ENCODE results near the gene KCNIP2. TPM values are rescaled to one million over a fixed set of nuclear protein-coding genes. Genes with fewer than 3 reads are reported as not detected.

The KCNIP2 gene
- 1 to 10 TPM; 4.2 to 4.5 TPM for total RNA-seq

GRCh38 chr10:101843032-101844021, at the start of gene KCNIP2:
TSS of gene KCNIP2 (minus strand) at chr10:101843800. CDS start at chr10:101843568, 232 bp downstream.

GRCh38 chr10:101818119-101818871, 25.3 kb downstream of the KCNIP2 start, which contains the start of gene OGA:
TSS of gene OGA (minus strand) at chr10:101818444. CDS start at chr10:101818022, 422 bp downstream.

DNA sequence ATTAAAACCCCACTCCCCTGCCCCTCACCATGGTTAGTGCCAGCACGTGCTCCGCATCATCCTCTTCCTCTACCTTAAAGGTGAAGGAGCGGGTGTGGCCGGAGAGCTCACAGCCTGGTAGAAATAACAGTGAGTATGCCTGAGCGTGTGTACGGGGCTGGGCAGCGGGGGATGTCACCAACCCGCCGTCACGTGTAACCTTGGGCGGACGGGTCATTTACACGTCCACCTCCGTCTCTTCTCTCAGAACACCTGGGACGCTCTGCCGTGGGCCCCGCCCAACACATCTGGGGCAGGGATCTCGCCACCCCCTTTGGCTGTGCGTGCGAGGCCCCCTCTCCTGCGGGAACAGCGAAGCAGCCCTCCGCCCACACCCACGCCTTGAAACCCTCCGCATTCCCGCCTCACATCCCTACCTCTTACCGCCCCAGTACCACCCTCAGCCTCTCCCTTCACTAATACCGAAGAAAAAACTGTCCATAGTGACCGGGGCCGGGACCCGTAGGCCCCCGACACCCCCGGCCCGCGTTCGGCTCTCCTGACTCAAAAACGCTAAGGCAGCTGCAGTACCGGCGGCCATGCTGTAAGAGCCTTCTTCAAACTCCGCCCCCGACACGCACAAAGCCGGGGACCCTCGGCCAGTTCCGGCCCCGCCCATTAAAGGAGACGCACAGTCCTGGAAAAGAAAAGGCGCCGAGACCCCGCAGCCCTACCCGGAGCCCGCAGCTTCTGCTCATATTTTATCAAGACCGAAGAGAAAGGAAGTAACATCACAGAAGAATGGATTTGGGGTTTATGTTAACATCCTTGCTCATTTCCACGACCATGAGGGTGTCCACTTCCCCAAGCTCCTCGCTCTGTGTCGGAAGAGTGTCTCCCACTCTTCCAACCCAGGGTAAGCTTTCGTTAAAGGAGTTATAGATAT, 60.5 kb downstream of the KCNIP2 start, which contains the start of gene NPM3:
Gene NPM3, minus strand, starts transcription at position 636 of the 925 bp plus-strand sequence. Its CDS starts 56 bp downstream, at position 580.

Other genes starting within 250 kb of the KCNIP2 start
- gene FBXW4, start 148.6 kb downstream of the KCNIP2 start, total RNA-seq, result 10 to 100 TPM; 46.1 to 46.3 TPM
- not detected for gene FGF8, start 67.7 kb downstream of the KCNIP2 start, total RNA-seq
- gene NPM3, start 60.4 kb downstream of the KCNIP2 start, total RNA-seq, result 10 to 100 TPM; 27.9 to 28.9 TPM
- 100 to 1,000 TPM; 146 to 156 TPM for gene OGA, start 25.4 kb downstream of the KCNIP2 start, total RNA-seq
- 10 to 100 TPM; 24.0 to 26.4 TPM for gene ARMH3, start 212.4 kb upstream of the KCNIP2 start, total RNA-seq
- gene HPS6, start 221.5 kb upstream of the KCNIP2 start, total RNA-seq, result 10 to 100 TPM; 22.7 to 23.9 TPM

Measured in activated naive CD4-positive, alpha-beta T cell treated with anti-CD3 and anti-CD28 coated beads, Interleukin-2, amount 10 ng/mL, durations not matched to agents 5 hours and 36 hours (primary cell).